Upper lobe of left lung (tissue), 4 donors: Measurements from ENCODE around the gene DKK2.

Source experiments
- POLR2AphosphoS5 ChIP-seq, 2 donors: sonication (generic); formaldehyde crosslinking; IDR thresholded peaks; one replicate each; pipeline ENCODE4 v1.5.1; 2017; ENCODE audit warnings: antibody characterized with exemption in 2 of 2
- TF ChIP-seq, protein P1 (sequence below), 6 experiments: fragments of 450-650 bp in 4 of 6; fragments of 200-600 bp in 2 of 6; sonication (generic) in 2 of 6; IDR thresholded peaks; one replicate each; pipeline ENCODE4 v1.5.1; 2016 to 2019; ENCODE audit warnings: antibody characterized with exemption in 6 of 6

GRCh38 chr4:107037199-107037584 lies 1.1 kb upstream of the DKK2 start:
- TF ChIP-seq POLR2AphosphoS5 (IDR thresholded peaks at IDR 0.05), result no peak
- TF ChIP-seq, protein P1, sequence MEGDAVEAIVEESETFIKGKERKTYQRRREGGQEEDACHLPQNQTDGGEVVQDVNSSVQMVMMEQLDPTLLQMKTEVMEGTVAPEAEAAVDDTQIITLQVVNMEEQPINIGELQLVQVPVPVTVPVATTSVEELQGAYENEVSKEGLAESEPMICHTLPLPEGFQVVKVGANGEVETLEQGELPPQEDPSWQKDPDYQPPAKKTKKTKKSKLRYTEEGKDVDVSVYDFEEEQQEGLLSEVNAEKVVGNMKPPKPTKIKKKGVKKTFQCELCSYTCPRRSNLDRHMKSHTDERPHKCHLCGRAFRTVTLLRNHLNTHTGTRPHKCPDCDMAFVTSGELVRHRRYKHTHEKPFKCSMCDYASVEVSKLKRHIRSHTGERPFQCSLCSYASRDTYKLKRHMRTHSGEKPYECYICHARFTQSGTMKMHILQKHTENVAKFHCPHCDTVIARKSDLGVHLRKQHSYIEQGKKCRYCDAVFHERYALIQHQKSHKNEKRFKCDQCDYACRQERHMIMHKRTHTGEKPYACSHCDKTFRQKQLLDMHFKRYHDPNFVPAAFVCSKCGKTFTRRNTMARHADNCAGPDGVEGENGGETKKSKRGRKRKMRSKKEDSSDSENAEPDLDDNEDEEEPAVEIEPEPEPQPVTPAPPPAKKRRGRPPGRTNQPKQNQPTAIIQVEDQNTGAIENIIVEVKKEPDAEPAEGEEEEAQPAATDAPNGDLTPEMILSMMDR (IDR thresholded peaks at IDR 0.05), result peak in 2 of 6 experiments; percentile 10 to 23
